Measurements from ENCODE around the gene R3HCC1L. TPM values are rescaled to one million over a fixed set of nuclear protein-coding genes. Genes with fewer than 3 reads are reported as not detected.

Gene R3HCC1L
- total and polyA plus RNA-seq, 12 donors = 6.5 to 24.3 (median 10.1) TPM

DNA sequence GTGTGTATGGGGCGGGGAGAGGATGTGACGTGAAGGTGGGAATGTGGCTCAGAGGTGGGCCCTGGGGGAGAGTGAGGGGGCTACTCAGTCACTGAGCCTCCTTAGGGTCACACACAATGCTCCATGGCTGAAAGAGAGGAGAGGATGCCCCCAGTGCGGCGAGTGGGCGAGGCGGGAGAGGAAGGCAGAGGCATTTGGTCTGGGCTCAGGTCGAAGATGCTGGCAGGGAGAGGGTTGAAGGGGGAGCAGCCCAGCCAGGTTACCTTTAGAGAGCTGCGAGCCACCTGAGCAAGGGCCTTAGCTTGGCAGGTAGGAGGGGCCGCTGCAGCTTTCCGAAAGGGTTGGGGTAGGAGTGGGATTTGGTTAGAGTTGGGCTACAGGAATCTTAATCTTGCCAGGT is 138.2 kb downstream of the R3HCC1L start:
- DNase-seq = peak in 2 of 7 donors; percentile 17 to 30
- 75 to 80% (median 79%) methylated on average over 10 of the region's 10 CpGs for WGBS, 4 donors
- no peaks in the 10 kb centered on the region for H3K27me3 ChIP-seq
- H3K9me3 ChIP-seq (replicated peaks in 1 of 3) = no peaks in the 10 kb centered on the region
- no peaks in the 10 kb centered on the region for H3K36me3 ChIP-seq (replicated peaks in 1 of 2)
- peaks cover 14 to 19% of the 10 kb centered on the region in 2 donors for H3K4me1 ChIP-seq (replicated peaks in 1 of 2)
- H3K4me3 ChIP-seq = no peak overlapping the region
- TF ChIP-seq POLR2A (IDR thresholded peaks at IDR 0.05) (no peak), CTCF (IDR thresholded peaks at IDR 0.05) (no peak)
- no peak overlapping the region for H3K27ac ChIP-seq
- intact Hi-C loops (cut with DNase I) = no loop called here

DNA sequence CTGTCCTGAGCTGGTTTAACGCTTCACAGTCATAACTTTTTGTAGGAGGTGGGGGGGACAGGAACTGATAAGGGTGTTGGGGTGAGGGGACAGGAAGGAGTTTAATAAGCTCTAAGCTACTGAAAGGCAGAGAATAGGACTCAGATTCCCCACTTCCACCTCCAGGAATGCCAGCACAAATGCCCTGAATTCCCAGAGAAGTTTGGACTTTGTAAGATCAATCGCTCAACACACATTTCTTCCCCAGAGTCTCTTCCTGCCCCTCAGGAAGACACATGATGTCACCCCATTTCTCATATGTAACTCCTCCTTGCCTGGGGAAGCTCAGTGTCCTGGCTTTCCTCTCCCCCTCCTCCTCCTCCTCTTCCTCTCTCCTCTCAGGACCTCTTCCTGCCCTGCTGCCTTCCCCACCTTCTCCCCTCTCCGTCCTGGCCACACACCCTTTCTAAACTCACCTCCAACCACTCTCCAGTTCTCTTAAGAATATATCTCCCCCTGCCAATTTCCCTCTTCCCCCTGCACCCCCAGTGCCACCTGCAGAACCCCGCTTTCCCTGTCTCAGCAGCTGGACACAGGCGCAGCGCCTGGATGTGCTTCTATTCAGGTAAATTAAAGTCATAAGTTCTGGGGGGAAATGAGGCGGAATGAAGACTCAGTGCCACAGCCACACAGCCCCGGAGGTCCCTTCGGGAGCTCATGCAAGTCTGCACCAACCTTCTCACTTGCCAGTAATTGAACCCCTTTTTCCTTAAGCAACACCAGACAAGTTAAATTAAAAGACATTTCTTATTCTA is 138.8 kb downstream of the R3HCC1L start:
- H3K27ac ChIP-seq = no peak overlapping the region
- DNase-seq = peak in 1 of 7 donors; percentile 15
- WGBS, 4 donors = 78 to 86% (median 80%) methylated on average over 9 of the region's 9 CpGs
- H3K36me3 ChIP-seq (replicated peaks in 1 of 2) = no peaks in the 10 kb centered on the region
- TF ChIP-seq CTCF (IDR thresholded peaks at IDR 0.05) = no peak
- H3K4me3 ChIP-seq = no peak overlapping the region
- no peaks in the 10 kb centered on the region for H3K27me3 ChIP-seq
- intact Hi-C loops (cut with DNase I) = no loop called here
- H3K4me1 ChIP-seq (replicated peaks in 1 of 2) = peaks cover 14 to 17% of the 10 kb centered on the region in 2 donors
- no peaks in the 10 kb centered on the region for H3K9me3 ChIP-seq (replicated peaks in 1 of 3)

- Histone ChIP-seq H3K4me3 (no peak overlapping the region), H3K27ac (no peak overlapping the region), H3K4me1 (replicated peaks in 1 of 2) (peaks cover 5 to 6% of the 10 kb centered on the region in 2 donors), H3K9me3 (replicated peaks in 1 of 3) (no peaks in the 10 kb centered on the region), H3K36me3 (replicated peaks in 1 of 2) (no peaks in the 10 kb centered on the region), H3K27me3 (no peaks in the 10 kb centered on the region)
- 84 to 92% (median 90%) methylated on average over 3 of the region's 3 CpGs for WGBS, 4 donors
- TF ChIP-seq POLR2A (IDR thresholded peaks at IDR 0.05) (no peak), CTCF (IDR thresholded peaks at IDR 0.05) (no peak)
- DNase-seq = no peak
- intact Hi-C loops (cut with DNase I) = no loop called here
Measured at GRCh38 chr10:98274562-98274961, 140.1 kb downstream of the R3HCC1L start.

DNA sequence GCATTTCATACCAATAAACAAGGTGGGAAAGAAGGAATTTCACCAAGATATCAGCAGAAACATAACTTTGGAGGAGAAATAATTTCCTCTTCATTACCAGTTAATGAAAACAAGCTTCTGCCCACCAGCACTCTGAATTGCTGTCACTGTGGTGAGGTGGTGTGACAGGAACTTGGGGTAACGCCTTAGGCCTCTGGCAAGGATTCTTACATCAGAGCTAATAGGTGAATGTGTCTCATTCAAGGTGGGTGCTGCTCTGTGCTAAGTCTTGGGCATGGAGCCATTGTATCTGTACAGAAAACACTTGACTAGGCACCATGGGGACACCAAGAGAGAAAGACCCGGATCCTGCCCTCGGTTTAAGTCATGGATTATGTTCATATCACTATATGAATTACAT is 141.9 kb downstream of the R3HCC1L start:
- H3K4me1 ChIP-seq (replicated peaks in 1 of 2) = no peaks in the 10 kb centered on the region
- TF ChIP-seq CTCF (IDR thresholded peaks at IDR 0.05) = no peak
- TF ChIP-seq POLR2A (IDR thresholded peaks at IDR 0.05) = no peak
- 55 to 84% (median 74%) methylated on average over 3 of the region's 3 CpGs for WGBS, 4 donors
- H3K27me3 ChIP-seq = no peaks in the 10 kb centered on the region
- intact Hi-C loops (cut with DNase I) = no loop called here
- DNase-seq = peak in 1 of 7 donors; percentile 30
- H3K4me3 ChIP-seq = no peak overlapping the region
- no peaks in the 10 kb centered on the region for H3K9me3 ChIP-seq (replicated peaks in 1 of 3)
- no peak overlapping the region for H3K27ac ChIP-seq
- H3K36me3 ChIP-seq (replicated peaks in 1 of 2) = no peaks in the 10 kb centered on the region
